ES-I3 (cell line): ENCODE data around the gene COL23A1.
"Not testable (repeated sequence)": the region's sequence is repeated elsewhere in the genome, so short reads cannot be mapped to it uniquely, and the experiment has no call there.

Source experiments
- H3K36me3 ChIP-seq: 2 replicates; pipeline ENCODE4 v1.6.1; 2013; ENCODE audit warnings: mild to moderate bottlenecking, low read length, control low read depth, moderate library complexity; ENCODE audit not compliant: insufficient read depth
- H3K4me1 ChIP-seq: 2 replicates; pipeline ENCODE4 v1.6.1; 2013; ENCODE audit warnings: mild to moderate bottlenecking, control low read depth, low read length; ENCODE audit not compliant: insufficient read depth
- H3K9ac ChIP-seq: 2 replicates; pipeline ENCODE4 v1.6.1; 2013; ENCODE audit warnings: low read depth, mild to moderate bottlenecking, low read length, moderate library complexity
- H3K9me3 ChIP-seq: 2 replicates; pipeline ENCODE4 v1.6.1; 2013; ENCODE audit warnings: mild to moderate bottlenecking, low read length, moderate library complexity; ENCODE audit not compliant: control insufficient read depth, insufficient read depth

Gene COL23A1

GRCh38 chr5:178377583-178378270 lies 212.5 kb downstream of the COL23A1 start:
- Histone ChIP-seq H3K9me3 (no peaks in the 10 kb centered on the region), H3K9ac (no peak overlapping the region), H3K36me3 (no peaks in the 10 kb centered on the region), H3K4me1 (no peaks in the 10 kb centered on the region)

GRCh38 chr5:178376921-178377582 lies 213.1 kb downstream of the COL23A1 start:
- Histone ChIP-seq H3K9ac (no peak overlapping the region), H3K9me3 (no peaks in the 10 kb centered on the region), H3K4me1 (no peaks in the 10 kb centered on the region), H3K36me3 (no peaks in the 10 kb centered on the region)

GRCh38 chr5:178375348-178375747 lies 214.8 kb downstream of the COL23A1 start:
- H3K4me1 ChIP-seq: no peaks in the 10 kb centered on the region
- H3K9ac ChIP-seq: no peak overlapping the region
- H3K9me3 ChIP-seq: no peaks in the 10 kb centered on the region
- no peaks in the 10 kb centered on the region for H3K36me3 ChIP-seq

GRCh38 chr5:178373711-178374110 lies 216.5 kb downstream of the COL23A1 start:
- Histone ChIP-seq H3K4me1 (no peaks in the 10 kb centered on the region), H3K36me3 (no peaks in the 10 kb centered on the region), H3K9me3 (peaks cover 4% of the 10 kb centered on the region), H3K9ac (no peak overlapping the region)

GRCh38 chr5:178372142-178372571 lies 218.0 kb downstream of the COL23A1 start:
- H3K9ac ChIP-seq: no peak overlapping the region
- H3K4me1 ChIP-seq: no peaks in the 10 kb centered on the region
- H3K9me3 ChIP-seq: peaks cover 4% of the 10 kb centered on the region
- H3K36me3 ChIP-seq: no peaks in the 10 kb centered on the region

GRCh38 chr5:178371362-178372111 lies 218.7 kb downstream of the COL23A1 start:
- Histone ChIP-seq H3K4me1 (no peaks in the 10 kb centered on the region), H3K9ac (no peak overlapping the region), H3K36me3 (no peaks in the 10 kb centered on the region), H3K9me3 (peaks cover 4% of the 10 kb centered on the region)

- Histone ChIP-seq H3K9ac (no peak overlapping the region), H3K4me1 (no peaks in the 10 kb centered on the region), H3K36me3 (no peaks in the 10 kb centered on the region), H3K9me3 (peaks cover 4% of the 10 kb centered on the region)
These were observed 220.1 kb downstream of the COL23A1 start for GRCh38 chr5:178370102-178370501.

GRCh38 chr5:178369469-178369868 lies 220.7 kb downstream of the COL23A1 start:
- not testable (repeated sequence) for H3K36me3 ChIP-seq, H3K4me1 ChIP-seq, H3K9ac ChIP-seq, H3K9me3 ChIP-seq

- Histone ChIP-seq H3K9ac (no peak overlapping the region), H3K9me3 (peaks cover 4% of the 10 kb centered on the region), H3K36me3 (no peaks in the 10 kb centered on the region; the same call in 1 of the 2 replicates), H3K4me1 (no peaks in the 10 kb centered on the region)
These were observed 221.4 kb downstream of the COL23A1 start for GRCh38 chr5:178368716-178369300.

GRCh38 chr5:178368274-178368673 lies 221.9 kb downstream of the COL23A1 start:
- Histone ChIP-seq H3K36me3 (no peaks in the 10 kb centered on the region; the same call in 1 of the 2 replicates), H3K4me1 (no peaks in the 10 kb centered on the region), H3K9ac (no peak overlapping the region), H3K9me3 (peaks cover 4% of the 10 kb centered on the region)

GRCh38 chr5:178367736-178368120 lies 222.5 kb downstream of the COL23A1 start:
- H3K9ac ChIP-seq: no peak overlapping the region
- H3K36me3 ChIP-seq: no peaks in the 10 kb centered on the region; the same call in 1 of the 2 replicates
- no peaks in the 10 kb centered on the region for H3K4me1 ChIP-seq
- H3K9me3 ChIP-seq: peaks cover 4% of the 10 kb centered on the region

GRCh38 chr5:178366998-178367735 lies 223.0 kb downstream of the COL23A1 start:
- Histone ChIP-seq H3K9me3 (peaks cover 4% of the 10 kb centered on the region), H3K4me1 (no peaks in the 10 kb centered on the region), H3K9ac (no peak overlapping the region), H3K36me3 (no peaks in the 10 kb centered on the region; the same call in 1 of the 2 replicates)

GRCh38 chr5:178365501-178366440 lies 224.4 kb downstream of the COL23A1 start:
- Histone ChIP-seq H3K9me3 (peaks cover 4% of the 10 kb centered on the region), H3K9ac (no peak overlapping the region), H3K4me1 (no peaks in the 10 kb centered on the region; the same call in 1 of the 2 replicates), H3K36me3 (no peaks in the 10 kb centered on the region; the same call in 1 of the 2 replicates)
